Caco-2 (cell line): ENCODE data around the gene ABCA7. TPM values are rescaled to one million over a fixed set of nuclear protein-coding genes. Genes with fewer than 3 reads are reported as not detected.
A peak's percentile ranks its signal among the peaks of the same experiment; 100 is the strongest.

ENCODE experiments used
- BruUV-seq: library from RNA; stranded (reverse); fragments of 400-500 nt; replicated peaks from 2 replicates; lab custom pipeline; 2021; lab: Mats Ljungman, UMichigan
- CTCF ChIA-PET: fragments of 300-600 bp; sonication (Branson Sonifier 250); formaldehyde crosslinking; loops from one replicate; lab custom pipeline; 2022; ENCODE audit warnings: antibody characterized with exemption; lab: Charles Lee
- POLR2A ChIA-PET: fragments of 300-600 bp; sonication (Branson Sonifier 250); formaldehyde crosslinking; loops from one replicate; lab custom pipeline; 2022; ENCODE audit warnings: antibody characterized with exemption; lab: Charles Lee
- DNase-seq, 2 experiments: peaks; one replicate each; pipeline versions ENCODE4 v3.0.0 to v3.0.0-alpha.2; 2020 to 2022
- H3K27me3 ChIP-seq: replicated peaks from 2 replicates; pipeline ENCODE4 v1.6.0; 2011; ENCODE audit warnings: low read length; ENCODE audit not compliant: control insufficient read depth, insufficient read depth
- H3K36me3 ChIP-seq: 2 replicates; pipeline ENCODE4 v1.5.1; 2011; ENCODE audit warnings: low read length; ENCODE audit not compliant: control insufficient read depth, insufficient read depth
- H3K4me1 ChIP-seq: fragments of 250-450 bp; sonication (Bioruptor Pico); 2 replicates; pipeline ENCODE4 v1.5.1; 2020; ENCODE audit warnings: mild to moderate bottlenecking
- H3K4me3 ChIP-seq: 2 replicates; pipeline ENCODE4 v1.5.1; 2011; ENCODE audit warnings: low read depth, mild to moderate bottlenecking, control low read depth, low read length
- H3K9me3 ChIP-seq: fragments of 250-450 bp; sonication (Bioruptor Pico); 2 replicates; pipeline ENCODE4 v1.5.1; 2020; ENCODE audit warnings: mild to moderate bottlenecking, moderate library complexity
- H3K27ac Mint-ChIP-seq: one replicate; pipeline ENCODE4 v1.8.0; 2022; ENCODE audit warnings: mixed read lengths; ENCODE audit not compliant: unreplicated experiment
- H3K27me3 Mint-ChIP-seq: one replicate; pipeline ENCODE4 v1.8.0; 2022; ENCODE audit warnings: mixed read lengths; ENCODE audit not compliant: insufficient read depth, unreplicated experiment
- H3K36me3 Mint-ChIP-seq: one replicate; pipeline ENCODE4 v1.8.0; 2022; ENCODE audit warnings: mild to moderate bottlenecking, mixed read lengths; ENCODE audit not compliant: insufficient read depth, unreplicated experiment
- H3K4me1 Mint-ChIP-seq: one replicate; pipeline ENCODE4 v1.8.0; 2022; ENCODE audit warnings: low read depth, mixed read lengths; ENCODE audit not compliant: unreplicated experiment
- H3K4me3 Mint-ChIP-seq: one replicate; pipeline ENCODE4 v1.8.0; 2022; ENCODE audit warnings: mild to moderate bottlenecking, moderate library complexity, mixed read lengths; ENCODE audit not compliant: unreplicated experiment
- H3K9me3 Mint-ChIP-seq: one replicate; pipeline ENCODE4 v1.8.0; 2022; ENCODE audit warnings: mixed read lengths; ENCODE audit not compliant: unreplicated experiment
- intact Hi-C: fragments of 100-400 bp; cut with micrococcal nuclease; formaldehyde crosslinking; loops from one replicate; pipeline ENCODE4 v1.10.0; 2022; ENCODE audit not compliant: unreplicated experiment
- total RNA-seq: library from RNA; stranded (reverse); gene quantifications from 2 replicates; pipeline ENCODE4 v1.2.3, GENCODE V29; 2022
- TF ChIP-seq, protein P1 (sequence below), 2 experiments: fragments of 200-600 bp in 1 of 2; IDR thresholded peaks; 1 replicate in 1 of 2; 2 replicates in 1 of 2; pipeline versions ENCODE4 v1.5.1 to v1.8.0; 2011 to 2022; ENCODE audit warnings: antibody characterized with exemption in 1 of 2, control low read depth in 1 of 2, inconsistent platforms in 1 of 2, low read depth in 1 of 2, low read length in 1 of 2, mild to moderate bottlenecking in 1 of 2, moderate library complexity in 1 of 2; ENCODE audit not compliant: insufficient read depth in 1 of 2, severe bottlenecking in 1 of 2, unreplicated experiment in 1 of 2

The ABCA7 gene
- total RNA-seq, 1 experiment from 2014 or later: 45.9 TPM

- H3K4me1 ChIP-seq: peaks cover 10% of the 10 kb centered on the region
- Mint-ChIP-seq H3K4me3 (peak overlapping the region; percentile 91), H3K27me3 (no peaks in the 10 kb centered on the region), H3K36me3 (peaks cover 66% of the 10 kb centered on the region), H3K9me3 (no peaks in the 10 kb centered on the region), H3K27ac (peak overlapping the region; percentile 91), H3K4me1 (no peaks in the 10 kb centered on the region)
- POLR2A ChIA-PET: interaction anchor here (1.0 to 2.4 kb wide), 8 partner anchors 12 to 229 kb away, joined by 3 to 21 read pairs (median 6); partner anchors contain the start of genes CIRBP, CNN2 and RNU6-2
- TSS peak; percentile 12 for BruUV-seq
- intact Hi-C loops: loop anchor here (1.0 to 2.0 kb wide), 3 partner anchors 12 to 24 kb away; partner anchors contain the start of genes RNU6-2 and TMEM259
- TF ChIP-seq, protein P1, sequence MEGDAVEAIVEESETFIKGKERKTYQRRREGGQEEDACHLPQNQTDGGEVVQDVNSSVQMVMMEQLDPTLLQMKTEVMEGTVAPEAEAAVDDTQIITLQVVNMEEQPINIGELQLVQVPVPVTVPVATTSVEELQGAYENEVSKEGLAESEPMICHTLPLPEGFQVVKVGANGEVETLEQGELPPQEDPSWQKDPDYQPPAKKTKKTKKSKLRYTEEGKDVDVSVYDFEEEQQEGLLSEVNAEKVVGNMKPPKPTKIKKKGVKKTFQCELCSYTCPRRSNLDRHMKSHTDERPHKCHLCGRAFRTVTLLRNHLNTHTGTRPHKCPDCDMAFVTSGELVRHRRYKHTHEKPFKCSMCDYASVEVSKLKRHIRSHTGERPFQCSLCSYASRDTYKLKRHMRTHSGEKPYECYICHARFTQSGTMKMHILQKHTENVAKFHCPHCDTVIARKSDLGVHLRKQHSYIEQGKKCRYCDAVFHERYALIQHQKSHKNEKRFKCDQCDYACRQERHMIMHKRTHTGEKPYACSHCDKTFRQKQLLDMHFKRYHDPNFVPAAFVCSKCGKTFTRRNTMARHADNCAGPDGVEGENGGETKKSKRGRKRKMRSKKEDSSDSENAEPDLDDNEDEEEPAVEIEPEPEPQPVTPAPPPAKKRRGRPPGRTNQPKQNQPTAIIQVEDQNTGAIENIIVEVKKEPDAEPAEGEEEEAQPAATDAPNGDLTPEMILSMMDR (IDR thresholded peaks at IDR 0.05; ENCODE audit: insufficient read depth in 1 of 2, low read depth in 1 of 2, low read length in 1 of 2, severe bottlenecking in 1 of 2, unreplicated experiment in 1 of 2): no peak
- H3K9me3 ChIP-seq: no peaks in the 10 kb centered on the region
- H3K4me3 ChIP-seq: peak overlapping the region; percentile 78
- peak; percentile 94 to 98 for DNase-seq
- CTCF ChIA-PET: interaction anchor here (0.5 to 0.6 kb wide), 3 partner anchors 22 to 136 kb away, joined by 3 read pairs; no protein-coding TSS in a partner anchor
- H3K27me3 ChIP-seq: no peaks in the 10 kb centered on the region
- peaks cover 2% of the 10 kb centered on the region for H3K36me3 ChIP-seq
These were observed 767 bp downstream of the ABCA7 start for GRCh38 chr19:1040476-1041271.

- H3K36me3 ChIP-seq: peaks cover under 1% of the 10 kb centered on the region
- BruUV-seq: no TSS peak
- Mint-ChIP-seq H3K4me1 (no peaks in the 10 kb centered on the region), H3K36me3 (peaks cover 60% of the 10 kb centered on the region), H3K27me3 (no peaks in the 10 kb centered on the region), H3K4me3 (peak overlapping the region; percentile 91), H3K27ac (no peak overlapping the region), H3K9me3 (no peaks in the 10 kb centered on the region)
- no peaks in the 10 kb centered on the region for H3K27me3 ChIP-seq
- no peak for DNase-seq
- intact Hi-C loops: loop anchor here (1.0 to 2.0 kb wide), 2 partner anchors 21 to 23 kb away; partner anchors contain the start of genes RNU6-2 and TMEM259
- peaks cover 10% of the 10 kb centered on the region for H3K4me1 ChIP-seq
- H3K9me3 ChIP-seq: no peaks in the 10 kb centered on the region
- ChIA-PET CTCF (interaction anchor here (0.5 to 0.6 kb wide), 3 partner anchors 45 to 136 kb away, joined by 3 read pairs; no protein-coding TSS in a partner anchor), POLR2A (interaction anchor here (1.0 to 2.4 kb wide), 4 partner anchors 13 to 228 kb away, joined by 4 to 21 read pairs (median 6); partner anchors contain the start of genes CIRBP and RNU6-2)
- H3K4me3 ChIP-seq: peak overlapping the region; percentile 27
- TF ChIP-seq, protein P1 (IDR thresholded peaks at IDR 0.05; ENCODE audit: insufficient read depth in 1 of 2, low read depth in 1 of 2, low read length in 1 of 2, severe bottlenecking in 1 of 2, unreplicated experiment in 1 of 2): no peak
These were observed 1.4 kb downstream of the ABCA7 start for GRCh38 chr19:1041272-1041834.
